SK-N-SH treated with all-trans-retinoic acid at 6 μM for 48 hours (cell line): Measurements from ENCODE around the gene FOXO4.

Experiments used
- ATAC-seq: fragments of 200-7000 bp; cut with Tn5 transposase; 3 replicates; pipeline ENCODE4 v1.9.1; 2020; ENCODE audit warnings: mild to moderate bottlenecking, moderate library complexity
- ARNTL ChIP-seq: fragments of 450-650 bp; formaldehyde crosslinking; IDR thresholded peaks from 2 replicates; pipeline ENCODE4 v1.5.0; 2020; ENCODE audit warnings: low read depth, mild to moderate bottlenecking, moderate library complexity, borderline replicate concordance
- CREB5 ChIP-seq: fragments of 250-450 bp; sonication (Bioruptor Pico); IDR thresholded peaks from 2 replicates; pipeline ENCODE4 v1.5.1; 2020; ENCODE audit warnings: low read depth, mild to moderate bottlenecking, moderate library complexity
- CSDC2 ChIP-seq: fragments of 250-450 bp; sonication (Bioruptor Pico); IDR thresholded peaks from 2 replicates; pipeline ENCODE4 v1.5.0; 2020; ENCODE audit warnings: mild to moderate bottlenecking, moderate library complexity
- ESRRG ChIP-seq: fragments of 250-450 bp; sonication (Bioruptor Pico); IDR thresholded peaks from 2 replicates; pipeline ENCODE4 v1.6.1; 2021; ENCODE audit warnings: mild to moderate bottlenecking
- GLIS3 ChIP-seq: fragments of 250-450 bp; sonication (Bioruptor Pico); IDR thresholded peaks from 2 replicates; pipeline ENCODE4 v1.5.0; 2020; ENCODE audit warnings: mild to moderate bottlenecking, moderate library complexity
- ISL1 ChIP-seq: fragments of 250-450 bp; sonication (Bioruptor Pico); IDR thresholded peaks from 2 replicates; pipeline ENCODE4 v2.1.2; 2022; ENCODE audit warnings: mild to moderate bottlenecking, moderate library complexity
- OSR1 ChIP-seq: fragments of 250-450 bp; sonication (Bioruptor Pico); IDR thresholded peaks from 2 replicates; pipeline ENCODE4 v1.8.0; 2022; ENCODE audit warnings: moderate library complexity, mild to moderate bottlenecking, inconsistent platforms
- PATZ1 ChIP-seq: fragments of 250-450 bp; sonication (Bioruptor Pico); IDR thresholded peaks from 2 replicates; pipeline ENCODE4 v1.8.0; 2020; ENCODE audit warnings: mild to moderate bottlenecking, moderate library complexity, borderline replicate concordance
- POU6F1 ChIP-seq: fragments of 250-450 bp; sonication (Bioruptor Pico); IDR thresholded peaks from 2 replicates; pipeline ENCODE4 v1.8.0; 2021; ENCODE audit warnings: low read depth, mild to moderate bottlenecking, moderate library complexity, borderline replicate concordance
- RARB ChIP-seq: fragments of 250-450 bp; sonication (Bioruptor Pico); IDR thresholded peaks from 2 replicates; pipeline ENCODE4 v1.8.0; 2021; ENCODE audit warnings: mild to moderate bottlenecking, moderate library complexity
- SNAI2 ChIP-seq: fragments of 250-450 bp; sonication (Bioruptor Pico); IDR thresholded peaks from 2 replicates; pipeline ENCODE4 v1.5.0; 2020; ENCODE audit warnings: mild to moderate bottlenecking, moderate library complexity
- TCF4 ChIP-seq: fragments of 250-450 bp; sonication (Bioruptor Pico); IDR thresholded peaks from 2 replicates; pipeline ENCODE4 v1.8.0; 2021; ENCODE audit warnings: mild to moderate bottlenecking, moderate library complexity, borderline replicate concordance
- TOX ChIP-seq: fragments of 250-450 bp; sonication (Bioruptor Pico); IDR thresholded peaks from 2 replicates; pipeline ENCODE4 v1.8.0; 2021; ENCODE audit warnings: mild to moderate bottlenecking, moderate library complexity, borderline replicate concordance
- TSHZ2 ChIP-seq: fragments of 250-450 bp; sonication (Bioruptor Pico); IDR thresholded peaks from 2 replicates; pipeline ENCODE4 v1.5.0; 2020; ENCODE audit warnings: mild to moderate bottlenecking, moderate library complexity
- ZC3H10 ChIP-seq: fragments of 250-450 bp; sonication (Bioruptor Pico); IDR thresholded peaks from 2 replicates; pipeline ENCODE4 v1.5.1; 2021; ENCODE audit warnings: mild to moderate bottlenecking, moderate library complexity
- ZFP3 ChIP-seq: fragments of 250-450 bp; sonication (Bioruptor Pico); IDR thresholded peaks from 2 replicates; pipeline ENCODE4 v1.5.0; 2020; ENCODE audit warnings: mild to moderate bottlenecking, moderate library complexity
- ZNF565 ChIP-seq: fragments of 450-650 bp; formaldehyde crosslinking; conservative IDR thresholded peaks from 2 replicates; pipeline ENCODE4 v1.5.0; 2020; ENCODE audit warnings: low read depth, mild to moderate bottlenecking, moderate library complexity
- ZNF70 ChIP-seq: fragments of 450-650 bp; formaldehyde crosslinking; IDR thresholded peaks from 2 replicates; pipeline ENCODE4 v1.5.0; 2020; ENCODE audit warnings: mild to moderate bottlenecking, moderate library complexity

The FOXO4 gene

GRCh38 chrX:71095033-71095432, 618 bp upstream of the FOXO4 start:
- no peak for TF ChIP-seq TCF4 (CRISPR knock-in tag)
- no peak for TF ChIP-seq ZNF70 (CRISPR knock-in tag)
- no peak for TF ChIP-seq PATZ1
- no peak for TF ChIP-seq TSHZ2 (CRISPR knock-in tag)
- TF ChIP-seq GLIS3 (CRISPR knock-in tag): no peak
- TF ChIP-seq CSDC2: no peak
- ATAC-seq: no peak

- TF ChIP-seq TSHZ2 (CRISPR knock-in tag) (no peak), TCF4 (CRISPR knock-in tag) (no peak), ZNF70 (CRISPR knock-in tag) (no peak), ZC3H10 (CRISPR knock-in tag) (no peak), OSR1 (CRISPR knock-in tag) (no peak), CSDC2 (no peak), ISL1 (CRISPR knock-in tag) (no peak), ARNTL (no peak), RARB (CRISPR knock-in tag) (no peak), ZFP3 (no peak), POU6F1 (CRISPR knock-in tag) (no peak), TOX (CRISPR knock-in tag) (no peak), ESRRG (CRISPR knock-in tag) (no peak)
- TF ChIP-seq, all 23 proteins: peak for 0
- peak; percentile 53 for ATAC-seq
Measured at GRCh38 chrX:71095981-71096759, 519 bp downstream of the FOXO4 start.

- ATAC-seq: peak; percentile 2; the same call in 1 of the 3 replicates
- no peak for TF ChIP-seq SNAI2 (CRISPR knock-in tag)
- no peak for TF ChIP-seq PATZ1
- TF ChIP-seq ZNF565 (CRISPR knock-in tag): no peak
- no peak for TF ChIP-seq GLIS3 (CRISPR knock-in tag)
- no peak for TF ChIP-seq ZC3H10 (CRISPR knock-in tag)
- no peak for TF ChIP-seq CSDC2
- no peak for TF ChIP-seq TCF4 (CRISPR knock-in tag)
- TF ChIP-seq OSR1 (CRISPR knock-in tag): no peak
- TF ChIP-seq CREB5 (CRISPR knock-in tag): no peak
- TF ChIP-seq ZNF70 (CRISPR knock-in tag): no peak
- no peak for TF ChIP-seq ESRRG (CRISPR knock-in tag)
- no peak for TF ChIP-seq TOX (CRISPR knock-in tag)
Measured at GRCh38 chrX:71096760-71097032, 1.0 kb downstream of the FOXO4 start.
